A549 treated with GW870086 at 1 μM for 4 hours (cell line): ENCODE results near the gene LDB3. TPM values are rescaled to one million over a fixed set of nuclear protein-coding genes. Genes with fewer than 3 reads are reported as not detected.

Source experiments
- total RNA-seq: library from RNA; stranded (reverse); fragments of 200-300 nt; extraction: Qiagen RNA extraction; gene quantifications from 5 replicates; pipeline ENCODE4 v1.2.3, GENCODE V29; 2022; ENCODE audit warnings: low read depth

The LDB3 gene, protein sequence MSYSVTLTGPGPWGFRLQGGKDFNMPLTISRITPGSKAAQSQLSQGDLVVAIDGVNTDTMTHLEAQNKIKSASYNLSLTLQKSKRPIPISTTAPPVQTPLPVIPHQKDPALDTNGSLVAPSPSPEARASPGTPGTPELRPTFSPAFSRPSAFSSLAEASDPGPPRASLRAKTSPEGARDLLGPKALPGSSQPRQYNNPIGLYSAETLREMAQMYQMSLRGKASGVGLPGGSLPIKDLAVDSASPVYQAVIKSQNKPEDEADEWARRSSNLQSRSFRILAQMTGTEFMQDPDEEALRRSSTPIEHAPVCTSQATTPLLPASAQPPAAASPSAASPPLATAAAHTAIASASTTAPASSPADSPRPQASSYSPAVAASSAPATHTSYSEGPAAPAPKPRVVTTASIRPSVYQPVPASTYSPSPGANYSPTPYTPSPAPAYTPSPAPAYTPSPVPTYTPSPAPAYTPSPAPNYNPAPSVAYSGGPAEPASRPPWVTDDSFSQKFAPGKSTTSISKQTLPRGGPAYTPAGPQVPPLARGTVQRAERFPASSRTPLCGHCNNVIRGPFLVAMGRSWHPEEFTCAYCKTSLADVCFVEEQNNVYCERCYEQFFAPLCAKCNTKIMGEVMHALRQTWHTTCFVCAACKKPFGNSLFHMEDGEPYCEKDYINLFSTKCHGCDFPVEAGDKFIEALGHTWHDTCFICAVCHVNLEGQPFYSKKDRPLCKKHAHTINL
- total RNA-seq, result 0.03 to 0.07 TPM (median 0.04 TPM) in 4 of 5 replicates, not detected in the other

DNA sequence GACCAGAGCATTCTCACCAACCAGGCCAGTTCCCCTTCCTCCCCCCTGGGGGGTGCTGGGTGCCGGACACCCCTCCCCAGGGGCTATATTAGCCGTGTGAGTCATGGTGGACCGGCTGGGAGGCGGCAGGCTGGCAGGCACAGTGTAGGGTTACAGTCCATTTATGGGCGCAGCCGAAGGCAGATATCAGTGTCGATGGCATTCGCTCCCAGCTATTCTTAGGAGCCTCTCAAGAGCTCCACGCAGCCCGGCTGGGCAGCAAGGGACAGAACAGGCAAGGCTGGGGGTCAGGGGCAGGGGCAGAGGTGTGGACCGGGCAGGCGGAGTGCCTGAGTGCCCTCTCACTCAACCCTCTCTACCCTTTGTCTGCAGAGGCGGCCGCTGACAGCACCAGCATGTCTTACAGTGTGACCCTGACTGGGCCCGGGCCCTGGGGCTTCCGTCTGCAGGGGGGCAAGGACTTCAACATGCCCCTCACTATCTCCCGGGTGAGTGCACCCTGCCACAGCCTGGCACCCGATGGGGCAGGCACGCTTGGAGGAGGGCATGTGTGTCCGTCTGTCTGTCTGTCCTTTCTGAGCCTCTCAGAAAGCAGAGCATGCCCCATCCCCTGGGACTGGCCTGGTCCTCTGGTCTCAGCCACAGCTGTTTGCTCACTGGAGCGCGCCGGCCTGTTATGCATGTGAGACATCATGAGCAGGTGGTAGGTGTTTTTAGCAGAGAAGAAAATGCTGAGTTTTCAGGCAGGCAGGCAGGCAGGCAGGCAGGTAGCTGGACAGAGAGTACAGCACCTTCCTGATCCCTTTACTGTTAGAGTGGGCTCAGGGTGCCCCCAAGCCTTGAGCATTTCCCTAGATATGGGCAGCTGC is at the start of gene LDB3:
LDB3 (plus strand) TSS at position 215 of the 869 bp plus-strand sequence; CDS start at position 396, 181 bp downstream.

DNA sequence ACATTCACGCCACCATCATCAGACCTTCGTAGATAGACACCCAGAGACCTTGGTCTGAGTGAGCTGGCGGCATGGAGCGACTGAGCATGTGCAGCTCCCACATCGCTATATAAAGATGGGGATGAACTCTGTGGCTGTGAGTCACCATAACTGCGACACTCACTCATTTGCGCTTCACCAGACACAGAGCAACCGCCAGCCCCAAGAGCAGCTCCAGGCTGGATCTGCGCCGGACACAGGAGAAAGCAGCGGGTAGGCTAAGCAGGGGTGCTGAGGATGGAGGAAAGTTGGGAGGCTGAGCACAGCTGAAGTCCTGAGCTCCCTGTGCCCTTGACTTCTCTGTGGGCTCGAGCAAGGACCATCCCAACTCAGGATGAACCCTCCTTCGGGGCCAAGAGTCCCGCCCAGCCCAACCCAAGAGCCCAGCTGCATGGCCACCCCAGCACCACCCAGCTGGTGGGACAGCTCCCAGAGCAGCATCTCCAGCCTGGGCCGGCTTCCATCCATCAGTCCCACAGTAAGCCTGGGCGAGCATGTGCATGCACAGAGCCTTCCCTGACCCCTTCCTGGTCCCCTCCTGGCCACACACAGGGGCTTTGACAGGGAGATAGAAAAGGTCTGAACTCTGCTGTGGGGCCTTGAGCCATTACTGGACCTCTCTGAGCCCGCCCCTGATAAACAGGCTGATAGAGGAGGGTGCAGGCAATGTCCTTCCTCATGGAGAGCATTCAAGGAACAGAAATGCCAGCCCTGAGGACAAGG is 13.7 kb upstream of the LDB3 start, which contains the start of gene OPN4:
OPN4 (plus strand) TSS at position 137 of the 762 bp plus-strand sequence; CDS start at position 374, 237 bp downstream.

DNA sequence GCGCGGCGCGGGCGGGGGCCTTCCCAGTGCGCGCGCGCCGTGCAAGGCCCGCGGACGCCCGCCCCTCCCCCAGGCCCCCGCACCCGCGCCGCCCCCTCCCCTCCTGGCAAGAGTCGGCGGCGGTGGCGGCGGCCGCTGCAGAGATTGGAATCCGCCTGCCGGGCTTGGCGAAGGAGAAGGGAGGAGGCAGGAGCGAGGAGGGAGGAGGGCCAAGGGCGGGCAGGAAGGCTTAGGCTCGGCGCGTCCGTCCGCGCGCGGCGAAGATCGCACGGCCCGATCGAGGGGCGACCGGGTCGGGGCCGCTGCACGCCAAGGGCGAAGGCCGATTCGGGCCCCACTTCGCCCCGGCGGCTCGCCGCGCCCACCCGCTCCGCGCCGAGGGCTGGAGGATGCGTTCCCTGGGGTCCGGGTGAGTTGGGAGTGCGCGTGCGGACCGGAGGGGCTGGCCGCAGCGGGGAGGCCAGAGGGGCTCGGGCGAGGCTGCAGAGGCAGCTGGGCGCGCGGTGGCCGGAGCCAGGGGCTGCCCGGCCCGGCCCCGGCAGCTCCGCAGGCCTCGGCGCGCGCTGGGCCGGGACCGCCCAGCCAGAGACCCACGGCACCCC is 88.3 kb downstream of the LDB3 start, which contains the start of gene BMPR1A:
BMPR1A (plus strand) TSS at position 109 of the 602 bp plus-strand sequence. CDS start 119,400 bp downstream, outside the sequence.

Other genes with a start within 250 kb of the LDB3 start
- 14.9 to 16.6 TPM (median 15.9 TPM) in 5 replicates for gene WAPL, start 146.7 kb upstream of the LDB3 start, total RNA-seq
- not detected in 5 replicates for gene OPN4, start 14.0 kb upstream of the LDB3 start, total RNA-seq
- gene BMPR1A, start 88.1 kb downstream of the LDB3 start, total RNA-seq, result 16.7 to 27.3 TPM (median 25.7 TPM) in 5 replicates